GM19452 (cell line): ENCODE measurements around the gene MYL2.
"Not testable (repeated sequence)": the region's sequence is repeated elsewhere in the genome, so short reads cannot be mapped to it uniquely, and the experiment has no call there.

Source experiments
- ATAC-seq: cut with Tn5 transposase; IDR thresholded peaks from one replicate; pipeline ENCODE4 v1.9.1; 2021; ENCODE audit not compliant: unreplicated experiment

The MYL2 gene

GRCh38 chr12:110920324-110920910, at the start of gene MYL2:
MYL2 (minus strand) TSS chr12:110920579; CDS start chr12:110920529, 50 bp downstream.
- ATAC-seq: no peak

- ATAC-seq: no peak
Measured at GRCh38 chr12:110966081-110966760, 45.8 kb upstream of the MYL2 start.

GRCh38 chr12:110965574-110965973, 45.2 kb upstream of the MYL2 start:
- ATAC-seq: no peak

- no peak for ATAC-seq
Measured at GRCh38 chr12:110960795-110961194, 40.4 kb upstream of the MYL2 start.

- no peak for ATAC-seq
Measured at GRCh38 chr12:110957652-110958051, 37.3 kb upstream of the MYL2 start.

- ATAC-seq: no peak
Measured at GRCh38 chr12:110957159-110957558, 36.8 kb upstream of the MYL2 start.

- not testable (repeated sequence) for ATAC-seq
Measured at GRCh38 chr12:110950867-110951266, 30.5 kb upstream of the MYL2 start.

GRCh38 chr12:110950466-110950865, 30.1 kb upstream of the MYL2 start:
- not testable (repeated sequence) for ATAC-seq

GRCh38 chr12:110948041-110948440, 27.7 kb upstream of the MYL2 start:
- no peak for ATAC-seq

GRCh38 chr12:110943373-110943772, 23.0 kb upstream of the MYL2 start:
- ATAC-seq: no peak

- ATAC-seq: no peak
Measured at GRCh38 chr12:110941391-110941790, 21.0 kb upstream of the MYL2 start.

- no peak for ATAC-seq
Measured at GRCh38 chr12:110940933-110941332, 20.6 kb upstream of the MYL2 start.

GRCh38 chr12:110940296-110940695, 19.9 kb upstream of the MYL2 start:
- no peak for ATAC-seq

GRCh38 chr12:110937104-110937641, 16.8 kb upstream of the MYL2 start:
- ATAC-seq: no peak

GRCh38 chr12:110936367-110937103, 16.2 kb upstream of the MYL2 start:
- no peak for ATAC-seq

- no peak for ATAC-seq
Measured at GRCh38 chr12:110935588-110935987, 15.2 kb upstream of the MYL2 start.

GRCh38 chr12:110934093-110934852, 13.9 kb upstream of the MYL2 start:
- no peak for ATAC-seq

- no peak for ATAC-seq
Measured at GRCh38 chr12:110933326-110933974, 13.1 kb upstream of the MYL2 start.

- no peak for ATAC-seq
Measured at GRCh38 chr12:110932046-110932445, 11.7 kb upstream of the MYL2 start.

GRCh38 chr12:110931315-110931728, 10.9 kb upstream of the MYL2 start:
- ATAC-seq: no peak
